D721Med (cell line): ENCODE results near the gene TAF4.

Source experiments
- DNase-seq: peaks from one replicate; pipeline ENCODE4 v3.0.0; 2011; ENCODE audit warnings: low spot score; ENCODE audit not compliant: insufficient read length
- FAIRE-seq: peaks from 2 replicates; lab custom pipeline; 2011; peaks lifted over from hg19 to GRCh38; lab: Jason Lieb, UNC
- CTCF ChIP-seq: IDR thresholded peaks from 2 replicates; pipeline ENCODE4 v1.5.1; 2012; ENCODE audit warnings: mild to moderate bottlenecking, control low read depth; ENCODE audit not compliant: insufficient read depth; ENCODE audit errors: missing control alignments

TAF4 gene

GRCh38 chr20:61937146-61937962 is 128.3 kb downstream of the TAF4 start:
- no peak for TF ChIP-seq CTCF
- FAIRE-seq (no peak), DNase-seq (no peak)

- no peak for FAIRE-seq
- no peak for DNase-seq
- TF ChIP-seq CTCF, result no peak
Measured at GRCh38 chr20:61936701-61937131, 129.0 kb downstream of the TAF4 start.

GRCh38 chr20:61935926-61936700 is 129.6 kb downstream of the TAF4 start:
- FAIRE-seq, result no peak
- no peak for TF ChIP-seq CTCF
- DNase-seq, result no peak

- DNase-seq (no peak), FAIRE-seq (no peak)
- no peak for TF ChIP-seq CTCF
Measured at GRCh38 chr20:61934716-61935530, 130.8 kb downstream of the TAF4 start.

- DNase-seq (no peak), FAIRE-seq (no peak)
- no peak for TF ChIP-seq CTCF
Measured at GRCh38 chr20:61933951-61934715, 131.5 kb downstream of the TAF4 start.

GRCh38 chr20:61933481-61933950 is 132.2 kb downstream of the TAF4 start:
- no peak for TF ChIP-seq CTCF
- FAIRE-seq (no peak), DNase-seq (no peak)
